MM.1S (cell line): ENCODE data around the gene HERC4.

Source experiments
- DNase-seq: peaks from one replicate; pipeline ENCODE4 v3.0.0-alpha.2; 2015
- H2AFZ ChIP-seq: fragments of 300-600 bp; sonication (generic); 2 replicates; pipeline ENCODE4 v1.6.0; 2016; ENCODE audit warnings: antibody characterized with exemption, low read length
- H3F3A ChIP-seq: fragments of 300-600 bp; sonication (generic); 2 replicates; pipeline ENCODE4 v1.6.1; 2016; ENCODE audit warnings: mild to moderate bottlenecking, antibody characterized with exemption, low read length, moderate library complexity, mixed read lengths; ENCODE audit not compliant: insufficient read depth
- H3K27ac ChIP-seq: fragments of 300-600 bp; sonication (generic); 2 replicates; pipeline ENCODE4 v1.5.1; 2016; ENCODE audit warnings: mild to moderate bottlenecking, low read length
- H3K27me3 ChIP-seq: fragments of 300-600 bp; sonication (generic); replicated peaks from 2 replicates; pipeline ENCODE4 v1.6.0; 2016; ENCODE audit warnings: low read length; ENCODE audit not compliant: insufficient read depth
- H3K36me3 ChIP-seq: fragments of 300-600 bp; sonication (generic); replicated peaks from 2 replicates; pipeline ENCODE4 v1.6.1; 2016; ENCODE audit warnings: mild to moderate bottlenecking, low read length, mixed read lengths; ENCODE audit not compliant: insufficient read depth
- H3K4me1 ChIP-seq: fragments of 300-600 bp; sonication (generic); 2 replicates; pipeline ENCODE4 v1.6.1; 2016; ENCODE audit warnings: low read length, mixed read lengths
- H3K4me2 ChIP-seq: fragments of 300-600 bp; sonication (generic); 2 replicates; pipeline ENCODE4 v1.6.0; 2016; ENCODE audit warnings: low read depth, low read length
- H3K4me3 ChIP-seq: fragments of 300-600 bp; sonication (generic); 2 replicates; pipeline ENCODE4 v1.5.1; 2016; ENCODE audit warnings: low read length, mixed read lengths
- H3K79me2 ChIP-seq: fragments of 300-600 bp; sonication (generic); 2 replicates; pipeline ENCODE4 v1.6.1; 2016; ENCODE audit warnings: mixed run types, low read length, mixed read lengths
- H3K9ac ChIP-seq: fragments of 300-600 bp; sonication (generic); 2 replicates; pipeline ENCODE4 v1.6.1; 2016; ENCODE audit warnings: low read length, mixed read lengths
- H3K9me2 ChIP-seq: fragments of 300-600 bp; sonication (generic); replicated peaks from 2 replicates; pipeline ENCODE4 v1.6.1; 2016; ENCODE audit warnings: mild to moderate bottlenecking, low read length, mixed read lengths; ENCODE audit not compliant: insufficient read depth
- H3K9me3 ChIP-seq: fragments of 300-600 bp; sonication (generic); replicated peaks from 2 replicates; pipeline ENCODE4 v1.6.1; 2016; ENCODE audit warnings: mild to moderate bottlenecking, low read length, mixed read lengths; ENCODE audit not compliant: insufficient read depth
- H4K20me1 ChIP-seq: fragments of 300-600 bp; sonication (generic); 2 replicates; pipeline ENCODE4 v1.6.1; 2016; ENCODE audit warnings: mild to moderate bottlenecking, low read length, moderate library complexity, mixed read lengths; ENCODE audit not compliant: insufficient read depth
- EZH2 ChIP-seq: fragments of 300-600 bp; sonication (generic); optimal IDR thresholded peaks from 2 replicates; pipeline ENCODE3; 2017; ENCODE audit warnings: low read depth, mild to moderate bottlenecking, antibody characterized with exemption, low read length, mixed read lengths
- EZH2phosphoT487 ChIP-seq: fragments of 300-600 bp; sonication (generic); IDR thresholded peaks from 2 replicates; pipeline ENCODE4 v1.6.1; 2018; ENCODE audit warnings: antibody characterized with exemption, low read length
- TF ChIP-seq, protein P1 (sequence below): fragments of 300-600 bp; sonication (generic); IDR thresholded peaks from 2 replicates; pipeline ENCODE4 v1.5.1; 2016; ENCODE audit warnings: antibody characterized with exemption, low read length, mixed read lengths

The HERC4 gene

DNA sequence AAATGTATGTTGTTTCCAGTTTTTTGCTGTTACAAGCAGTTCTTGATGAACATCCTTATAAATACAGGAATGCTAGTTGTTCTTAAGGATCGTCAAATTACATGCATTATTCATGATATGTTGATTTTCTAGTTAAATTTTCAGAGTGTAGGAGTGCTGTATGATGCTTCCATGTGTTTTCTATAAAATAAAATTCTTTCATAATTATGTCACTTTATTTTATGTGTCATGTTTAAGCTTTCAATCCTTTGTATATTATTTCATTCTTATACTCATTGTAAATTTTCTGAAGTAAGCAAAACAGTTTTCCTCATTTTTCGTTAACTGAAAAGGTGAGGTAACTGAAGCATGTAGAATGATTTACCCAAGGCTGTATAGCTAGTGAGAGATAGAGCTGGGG is 17.4 kb upstream of the HERC4 start:
- no peaks in the 10 kb centered on the region for H3K9me3 ChIP-seq
- H3F3A ChIP-seq = no peaks in the 10 kb centered on the region
- no peaks in the 10 kb centered on the region for H3K36me3 ChIP-seq
- H4K20me1 ChIP-seq = no peaks in the 10 kb centered on the region
- H3K27ac ChIP-seq = no peak overlapping the region
- H3K4me1 ChIP-seq = no peaks in the 10 kb centered on the region
- TF ChIP-seq EZH2 (no peak), EZH2phosphoT487 (no peak)
- TF ChIP-seq, protein P1, sequence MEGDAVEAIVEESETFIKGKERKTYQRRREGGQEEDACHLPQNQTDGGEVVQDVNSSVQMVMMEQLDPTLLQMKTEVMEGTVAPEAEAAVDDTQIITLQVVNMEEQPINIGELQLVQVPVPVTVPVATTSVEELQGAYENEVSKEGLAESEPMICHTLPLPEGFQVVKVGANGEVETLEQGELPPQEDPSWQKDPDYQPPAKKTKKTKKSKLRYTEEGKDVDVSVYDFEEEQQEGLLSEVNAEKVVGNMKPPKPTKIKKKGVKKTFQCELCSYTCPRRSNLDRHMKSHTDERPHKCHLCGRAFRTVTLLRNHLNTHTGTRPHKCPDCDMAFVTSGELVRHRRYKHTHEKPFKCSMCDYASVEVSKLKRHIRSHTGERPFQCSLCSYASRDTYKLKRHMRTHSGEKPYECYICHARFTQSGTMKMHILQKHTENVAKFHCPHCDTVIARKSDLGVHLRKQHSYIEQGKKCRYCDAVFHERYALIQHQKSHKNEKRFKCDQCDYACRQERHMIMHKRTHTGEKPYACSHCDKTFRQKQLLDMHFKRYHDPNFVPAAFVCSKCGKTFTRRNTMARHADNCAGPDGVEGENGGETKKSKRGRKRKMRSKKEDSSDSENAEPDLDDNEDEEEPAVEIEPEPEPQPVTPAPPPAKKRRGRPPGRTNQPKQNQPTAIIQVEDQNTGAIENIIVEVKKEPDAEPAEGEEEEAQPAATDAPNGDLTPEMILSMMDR = no peak
- no peaks in the 10 kb centered on the region for H3K79me2 ChIP-seq
- H3K9me2 ChIP-seq = no peaks in the 10 kb centered on the region
- H3K27me3 ChIP-seq = no peaks in the 10 kb centered on the region
- H2AFZ ChIP-seq = no peak overlapping the region
- no peak for DNase-seq
- no peak overlapping the region for H3K4me3 ChIP-seq
- no peak overlapping the region for H3K9ac ChIP-seq
- H3K4me2 ChIP-seq = no peak overlapping the region

DNA sequence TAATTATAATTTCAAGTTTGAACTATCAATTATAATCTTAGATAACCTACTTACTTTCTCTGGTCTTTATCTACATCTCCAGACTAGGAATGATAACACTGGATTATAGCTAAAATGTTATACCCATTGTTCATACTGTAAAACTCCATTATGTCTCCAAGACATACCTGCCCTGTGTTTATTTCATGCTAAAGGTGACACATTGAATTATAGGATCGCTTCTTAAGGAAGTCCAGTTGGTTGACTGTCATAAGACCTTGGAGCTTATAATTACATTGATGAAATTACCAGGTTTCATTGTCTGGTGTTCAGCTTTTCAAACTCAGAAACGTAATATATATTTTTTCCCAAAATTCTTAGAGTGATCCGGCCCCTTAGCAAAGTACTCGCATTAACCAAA is 15.5 kb upstream of the HERC4 start:
- H3K9ac ChIP-seq = no peak overlapping the region
- no peak for DNase-seq
- H3K9me3 ChIP-seq = no peaks in the 10 kb centered on the region
- H3K9me2 ChIP-seq = no peaks in the 10 kb centered on the region
- H2AFZ ChIP-seq = no peak overlapping the region
- TF ChIP-seq EZH2phosphoT487 (no peak), EZH2 (no peak)
- TF ChIP-seq, protein P1 = no peak
- H3K36me3 ChIP-seq = no peaks in the 10 kb centered on the region
- no peaks in the 10 kb centered on the region for H3K79me2 ChIP-seq
- H4K20me1 ChIP-seq = no peaks in the 10 kb centered on the region
- no peak overlapping the region for H3K4me3 ChIP-seq
- no peaks in the 10 kb centered on the region for H3K4me1 ChIP-seq
- no peaks in the 10 kb centered on the region for H3K27me3 ChIP-seq
- no peak overlapping the region for H3K4me2 ChIP-seq
- H3K27ac ChIP-seq = no peak overlapping the region
- H3F3A ChIP-seq = no peaks in the 10 kb centered on the region

DNA sequence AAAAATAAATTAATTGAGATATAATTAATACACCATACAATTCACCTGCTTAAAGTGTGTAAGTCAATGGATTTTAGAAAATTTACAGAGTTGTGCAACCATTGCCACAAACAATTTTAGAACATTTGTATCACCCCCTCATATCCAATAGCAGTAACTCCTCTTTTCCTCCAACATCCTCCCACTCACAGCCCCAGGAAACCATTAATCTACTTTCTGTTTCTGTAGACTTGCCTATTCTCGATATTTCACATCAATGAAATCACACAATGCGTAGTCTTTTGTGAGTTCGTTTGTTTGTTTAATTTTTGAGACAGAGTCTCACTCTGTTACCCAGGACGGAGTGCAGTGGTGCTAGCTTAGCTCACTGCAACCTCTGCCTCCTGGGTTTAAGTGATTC is 13.7 kb upstream of the HERC4 start:
- no peaks in the 10 kb centered on the region for H3F3A ChIP-seq
- no peak for TF ChIP-seq EZH2phosphoT487
- TF ChIP-seq, protein P1 = no peak
- TF ChIP-seq EZH2 = no peak
- no peak overlapping the region for H3K27ac ChIP-seq
- no peaks in the 10 kb centered on the region for H3K79me2 ChIP-seq
- H3K9ac ChIP-seq = no peak overlapping the region
- H3K9me2 ChIP-seq = no peaks in the 10 kb centered on the region
- no peak overlapping the region for H3K4me2 ChIP-seq
- DNase-seq = no peak
- H3K4me3 ChIP-seq = no peak overlapping the region
- H3K27me3 ChIP-seq = no peaks in the 10 kb centered on the region
- H3K4me1 ChIP-seq = no peaks in the 10 kb centered on the region
- no peaks in the 10 kb centered on the region for H4K20me1 ChIP-seq
- no peak overlapping the region for H2AFZ ChIP-seq
- no peaks in the 10 kb centered on the region for H3K36me3 ChIP-seq
- H3K9me3 ChIP-seq = no peaks in the 10 kb centered on the region
